ENCODE results near the gene SDE2. TPM values are rescaled to one million over a fixed set of nuclear protein-coding genes. Genes with fewer than 3 reads are reported as not detected.

SDE2 gene
- total and polyA plus RNA-seq, 2 of the 8 experiments (the other 6 are each of a cell fraction or from before 2014, with no cell fraction given), result 8.5 to 16.7 TPM

- Histone ChIP-seq H3K4me1 (replicated peaks in 1 of 4; ENCODE audit: control insufficient read depth in 3 of 4, insufficient read depth in 4 of 4, low read length in 3 of 4) (no peaks in the 10 kb centered on the region), H3K14ac (ENCODE audit: insufficient read length) (no peak overlapping the region), H3K27ac (ENCODE audit: low read depth, low read length) (no peak overlapping the region), H3K4ac (replicated peaks; ENCODE audit: insufficient read length, low read depth, low read length) (no peak overlapping the region), H3K27me3 (replicated peaks in 1 of 4; ENCODE audit: control insufficient read depth in 3 of 4, extremely low read depth in 1 of 4, insufficient read depth in 3 of 4, low read length in 3 of 4) (no peaks in the 10 kb centered on the region), H3K56ac (replicated peaks; ENCODE audit: insufficient read length, low read depth, low read length) (no peak overlapping the region), H2BK12ac (ENCODE audit: low read depth, low read length) (no peak overlapping the region), H2AK5ac (ENCODE audit: low read depth, low read length) (no peak overlapping the region), H3K9ac (replicated peaks in 1 of 4; ENCODE audit: extremely low read depth in 1 of 4, low read depth in 3 of 4, low read length in 3 of 4) (no peak overlapping the region), H4K91ac (replicated peaks; ENCODE audit: insufficient read length, low read length) (no peak overlapping the region), H4K8ac (ENCODE audit: extremely low read depth, insufficient read depth, low read length) (no peak overlapping the region), H2BK15ac (ENCODE audit: low read length) (no peak overlapping the region), H3K18ac (ENCODE audit: extremely low read depth, low read length) (no peak overlapping the region), H2BK120ac (replicated peaks; ENCODE audit: low read depth, low read length) (no peak overlapping the region), H4K5ac (ENCODE audit: insufficient read length, low read depth, low read length) (no peak overlapping the region), H3K23me2 (ENCODE audit: low read depth, low read length) (no peaks in the 10 kb centered on the region), H3K36me3 (ENCODE audit: control insufficient read depth in 2 of 4, insufficient read depth in 4 of 4, low read length in 3 of 4) (peaks cover 20 to 82% (median 53%) of the 10 kb centered on the region in 4 experiments), H2AFZ (ENCODE audit: low read length) (no peak overlapping the region), H3K4me2 (ENCODE audit: insufficient read depth in 1 of 2, low read depth in 2 of 2, low read length in 2 of 2) (no peak overlapping the region), H3K9me3 (ENCODE audit: insufficient read depth in 2 of 2, low read depth in 1 of 2, low read length in 1 of 2) (no peaks in the 10 kb centered on the region), H3K23ac (ENCODE audit: insufficient read length) (no peak overlapping the region), H4K20me1 (replicated peaks in 1 of 2; ENCODE audit: control insufficient read depth in 1 of 2, insufficient read depth in 2 of 2, low read length in 2 of 2) (peaks cover 0 to 2% of the 10 kb centered on the region in 2 experiments), H3K4me3 (ENCODE audit: extremely low read depth in 1 of 4, insufficient read depth in 2 of 4, low read depth in 3 of 4, low read length in 4 of 4) (no peak overlapping the region), H2BK5ac (ENCODE audit: low read depth, low read length) (no peak overlapping the region), H3K79me1 (ENCODE audit: low read depth, low read length) (no peaks in the 10 kb centered on the region), H2BK20ac (ENCODE audit: low read length) (no peak overlapping the region), H3K79me2 (ENCODE audit: control insufficient read depth in 1 of 2, insufficient read depth in 2 of 2, low read length in 2 of 2) (peaks cover 0 to 6% of the 10 kb centered on the region in 2 experiments; a peak in 1 of 4 replicates)
- POLR2A ChIA-PET (ENCODE audit: partially characterized antibody), result interaction anchor here (0.8 to 2.0 kb wide), 6 partner anchors 8 to 16 kb away, joined by 3 to 8 read pairs (median 6); partner anchors contain the start of gene SDE2
- WGBS, 2 experiments (ENCODE audit: extremely low coverage in 1 of 2, insufficient coverage in 1 of 2, insufficient read length in 1 of 2, insufficient replicate concordance in 2 of 2, low coverage in 1 of 2, low lambda C conversion rate in 2 of 2, missing lambda C conversion rate in 1 of 2), result 89% methylated on average over 7 of the region's 7 CpGs; no CpG with 5 or more reads in 1 of the 2 experiments
- TF ChIP-seq CEBPB (IDR thresholded peaks at IDR 0.05; ENCODE audit: low read depth, low read length) (peak; percentile 42; the same call in 1 of the 2 replicates), KDM4A (IDR thresholded peaks at IDR 0.05; ENCODE audit: low read depth, low read length, severe bottlenecking) (no peak), RAD21 (IDR thresholded peaks at IDR 0.05 in 1 of 2, conservative IDR thresholded peaks at IDR 0.05 in 1 of 2; ENCODE audit: low read depth in 2 of 2, low read length in 2 of 2) (peak; percentile 30 to 35), CTCF (IDR thresholded peaks at IDR 0.05; ENCODE audit: control extremely low read depth in 1 of 3, insufficient read depth in 1 of 3, low read depth in 1 of 3, low read length in 3 of 3) (peak in 2 of 3 experiments; percentile 18 to 60; a peak in 2 of 4 replicates)
- DNase-seq (ENCODE audit: low read depth in 1 of 2, low spot score in 2 of 2), result no peak
- FAIRE-seq, result no peak
- CTCF ChIA-PET (ENCODE audit: partially characterized antibody), result interaction anchor here (0.6 to 3.0 kb wide), 58 partner anchors 9 to 529 kb away, joined by 3 to 32 read pairs (median 4); partner anchors contain the start of genes LEFTY1, LEFTY2 and PYCR2
Observed at GRCh38 chr1:225987491-225988316, 11.4 kb downstream of the SDE2 start.

All from H1 (cell line).